Measurements from ENCODE around the gene ULK4.

GRCh38 chr3:41986561-41986960, 24.7 kb upstream of the ULK4 start:
- TF ChIP-seq POLR2A (IDR thresholded peaks at IDR 0.05) (no peak), CTCF (IDR thresholded peaks at IDR 0.05) (no peak)
